Measurements from ENCODE around the gene PRUNE1.

PRUNE1 gene, protein sequence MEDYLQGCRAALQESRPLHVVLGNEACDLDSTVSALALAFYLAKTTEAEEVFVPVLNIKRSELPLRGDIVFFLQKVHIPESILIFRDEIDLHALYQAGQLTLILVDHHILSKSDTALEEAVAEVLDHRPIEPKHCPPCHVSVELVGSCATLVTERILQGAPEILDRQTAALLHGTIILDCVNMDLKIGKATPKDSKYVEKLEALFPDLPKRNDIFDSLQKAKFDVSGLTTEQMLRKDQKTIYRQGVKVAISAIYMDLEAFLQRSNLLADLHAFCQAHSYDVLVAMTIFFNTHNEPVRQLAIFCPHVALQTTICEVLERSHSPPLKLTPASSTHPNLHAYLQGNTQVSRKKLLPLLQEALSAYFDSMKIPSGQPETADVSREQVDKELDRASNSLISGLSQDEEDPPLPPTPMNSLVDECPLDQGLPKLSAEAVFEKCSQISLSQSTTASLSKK

DNA sequence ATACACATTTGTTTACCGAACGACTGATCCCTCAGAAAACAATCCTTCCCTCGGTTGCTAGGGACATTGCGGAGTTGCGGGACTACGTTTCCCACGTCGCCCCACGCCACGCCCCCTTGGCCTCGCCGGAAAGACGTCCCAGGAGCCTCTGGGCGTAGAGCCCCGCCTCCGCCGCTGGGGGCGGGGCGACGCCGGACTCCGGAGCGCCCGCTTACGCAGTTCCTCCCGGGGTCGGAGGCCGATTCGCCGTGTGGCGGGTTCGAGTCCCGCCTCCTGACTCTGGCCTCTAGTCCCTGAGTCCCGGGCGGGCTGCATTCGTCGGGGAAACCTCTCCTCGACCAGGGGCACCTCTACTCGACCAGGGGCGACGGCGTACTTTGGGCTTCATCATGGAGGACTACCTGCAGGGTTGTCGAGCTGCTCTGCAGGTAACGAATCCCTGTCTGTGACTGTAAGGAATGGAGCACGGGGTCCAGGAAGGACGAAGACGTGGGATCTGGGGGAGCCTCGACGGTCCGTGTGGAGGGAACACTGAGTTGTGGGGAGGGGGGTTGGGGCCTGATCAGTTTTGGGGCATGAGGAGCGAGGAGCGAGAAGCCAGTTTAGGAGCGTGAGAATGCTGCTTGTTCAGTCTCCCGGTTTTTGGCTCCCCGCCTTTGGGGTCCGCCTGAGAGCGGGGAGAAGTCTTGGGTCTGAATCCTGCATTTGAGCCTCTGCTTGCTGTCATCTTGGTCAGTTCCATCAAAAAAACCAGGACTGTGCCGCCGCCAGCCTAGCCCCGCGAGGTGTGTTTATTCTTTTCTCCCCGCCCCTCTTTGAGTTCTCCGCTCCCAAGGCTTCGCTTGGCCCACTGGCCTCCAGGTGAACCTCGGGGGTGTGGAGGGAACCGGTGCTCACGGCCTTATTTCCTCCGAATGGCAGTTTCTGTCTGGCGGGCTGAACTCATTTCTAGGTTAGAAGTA lies at the start of gene PRUNE1:
PRUNE1 (plus strand) TSS at position 206 of the 962 bp plus-strand sequence; CDS start at position 390, 184 bp downstream.
- peak; percentile 95 for DNase-seq

DNA sequence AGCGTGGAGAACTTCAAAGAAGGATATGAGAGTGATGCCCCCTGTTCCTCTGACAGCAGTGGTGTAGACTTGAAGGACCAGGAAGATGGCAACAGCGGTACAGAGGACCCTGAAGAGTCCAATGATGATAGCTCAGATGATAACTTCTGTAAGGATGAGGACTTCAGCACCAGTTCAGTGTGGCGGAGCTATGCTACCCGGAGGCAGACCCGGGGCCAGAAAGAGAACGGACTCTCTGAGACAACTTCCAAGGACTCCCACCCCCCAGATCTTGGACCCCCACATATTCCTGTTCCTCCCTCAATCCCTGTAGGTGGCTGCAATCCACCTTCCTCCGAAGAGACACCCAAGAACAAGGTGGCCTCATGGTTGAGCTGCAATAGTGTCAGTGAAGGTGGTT lies 47.6 kb upstream of the PRUNE1 start:
- DNase-seq, result no peak

DNA sequence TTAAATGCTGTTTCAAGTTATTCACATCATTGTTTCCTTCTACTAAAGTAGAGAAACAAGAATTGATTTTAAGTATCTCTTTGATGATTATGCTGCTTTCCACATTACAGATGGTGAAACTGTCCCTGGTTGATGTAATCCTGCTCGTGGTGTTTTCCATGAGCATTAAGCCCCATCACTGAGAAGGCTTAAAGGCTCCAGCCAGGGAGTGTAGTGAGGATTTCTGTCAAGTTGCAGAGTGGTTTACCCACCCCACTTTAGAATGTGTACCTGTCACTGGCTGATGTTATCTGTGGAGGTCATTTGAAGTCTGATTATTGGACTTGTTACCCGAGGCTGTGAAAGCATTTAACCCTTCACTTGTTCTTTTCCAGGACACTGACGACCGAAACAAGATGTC lies 46.5 kb upstream of the PRUNE1 start:
- no peak for DNase-seq

DNA sequence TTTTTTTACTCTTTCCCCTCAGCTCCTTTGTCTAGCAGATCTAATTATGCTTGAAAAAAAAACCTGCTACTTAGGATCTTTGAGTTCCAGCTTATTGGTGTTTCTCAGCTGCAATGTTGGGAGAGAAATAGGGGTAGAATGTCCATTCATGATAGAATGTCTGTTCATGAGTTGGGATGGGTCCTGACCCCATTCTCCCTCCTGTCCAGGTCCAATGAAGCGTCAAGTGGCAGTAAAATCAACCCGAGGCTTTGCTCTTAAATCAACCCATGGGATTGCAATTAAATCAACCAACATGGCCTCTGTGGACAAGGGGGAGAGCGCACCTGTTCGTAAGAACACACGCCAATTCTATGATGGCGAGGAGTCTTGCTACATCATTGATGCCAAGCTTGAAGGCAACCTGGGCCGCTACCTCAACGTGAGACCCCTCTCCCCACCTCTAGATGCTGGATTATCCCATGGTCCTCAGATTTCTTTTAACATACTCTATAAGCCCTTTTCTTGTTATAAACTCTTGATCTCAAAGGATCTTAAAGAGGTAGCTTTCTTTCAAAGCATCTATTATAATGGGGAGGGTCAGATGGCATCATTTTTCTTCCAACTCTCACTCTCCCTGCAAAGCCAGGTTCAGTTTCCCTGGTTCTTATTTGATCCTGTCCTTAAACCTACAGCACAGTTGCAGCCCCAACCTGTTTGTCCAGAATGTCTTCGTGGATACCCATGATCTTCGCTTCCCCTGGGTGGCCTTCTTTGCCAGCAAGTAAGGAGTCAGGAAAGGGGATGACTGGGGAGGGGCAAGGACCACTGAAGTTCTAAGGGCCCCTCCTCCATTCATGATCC lies 44.7 kb upstream of the PRUNE1 start:
- no peak for DNase-seq

DNA sequence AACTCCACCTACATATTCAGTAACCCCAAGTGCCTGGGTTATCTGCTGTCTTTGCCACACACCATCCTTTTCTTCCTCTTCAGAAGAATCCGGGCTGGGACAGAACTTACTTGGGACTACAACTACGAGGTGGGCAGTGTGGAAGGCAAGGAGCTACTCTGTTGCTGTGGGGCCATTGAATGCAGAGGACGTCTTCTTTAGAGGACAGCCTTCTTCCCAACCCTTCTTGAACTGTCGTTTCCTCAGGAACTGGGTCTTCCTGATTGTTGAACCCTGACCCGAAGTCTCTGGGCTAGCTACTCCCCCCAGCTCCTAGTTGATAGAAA lies 44.1 kb upstream of the PRUNE1 start:
- no peak for DNase-seq

DNA sequence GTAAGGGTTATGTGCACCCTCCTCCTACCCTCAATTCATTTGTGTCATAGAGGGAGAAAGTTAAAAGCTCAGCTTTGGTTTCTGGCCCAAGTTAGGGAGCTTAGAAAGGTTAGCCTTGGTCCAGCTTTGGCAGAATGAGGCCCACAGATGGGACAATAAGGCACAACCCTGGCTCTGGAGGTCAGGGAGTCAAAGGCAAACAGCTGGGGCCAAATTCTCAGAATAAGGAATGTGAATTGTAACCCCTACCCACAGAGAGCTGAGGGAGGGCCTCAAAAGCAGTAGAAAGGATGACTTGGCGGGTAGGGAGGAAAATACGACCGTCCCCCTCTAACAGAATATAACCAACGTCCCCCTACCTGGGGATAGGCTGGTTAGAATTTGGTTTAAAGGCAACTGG lies 42.6 kb upstream of the PRUNE1 start:
- no peak for DNase-seq

DNA sequence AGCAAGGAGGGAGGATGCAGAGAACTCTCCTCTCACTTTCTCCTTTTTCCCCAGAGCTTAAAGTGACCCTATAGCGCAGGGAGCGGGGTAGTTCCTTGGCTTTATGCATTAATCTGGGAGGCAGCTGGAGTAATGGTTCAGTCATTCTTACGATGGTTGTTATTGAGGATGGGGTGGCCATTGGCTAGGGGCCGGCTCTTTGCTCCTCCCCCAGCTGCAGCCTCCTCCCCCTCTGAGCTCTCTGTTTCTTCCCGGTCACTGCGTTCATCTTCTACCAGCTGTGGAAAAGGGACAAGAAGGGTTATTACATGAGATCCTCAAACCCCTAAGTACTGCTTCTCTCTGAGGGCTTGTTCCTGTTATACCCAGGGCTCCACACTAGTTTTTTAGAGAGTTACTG lies 42.2 kb upstream of the PRUNE1 start:
- DNase-seq, result no peak

DNA sequence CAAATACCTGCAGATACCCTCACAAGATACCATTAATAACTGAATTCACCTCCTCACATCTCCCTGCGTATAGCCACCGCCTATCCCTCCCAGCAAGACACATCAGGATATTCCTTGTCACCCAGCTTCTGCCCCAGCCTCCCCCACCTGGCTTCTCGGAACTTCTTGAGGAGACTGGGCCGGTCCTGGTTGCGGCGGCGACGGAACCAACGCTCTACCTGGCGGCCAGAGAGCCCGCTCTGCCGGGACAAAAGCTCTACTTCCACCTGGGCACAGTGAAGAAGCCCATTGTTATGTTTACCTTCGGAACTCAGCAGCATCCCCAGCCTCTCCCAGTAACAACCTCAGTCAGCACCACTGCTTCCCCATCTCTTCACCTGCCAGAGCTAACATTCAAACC lies 40.3 kb upstream of the PRUNE1 start:
- no peak for DNase-seq

DNA sequence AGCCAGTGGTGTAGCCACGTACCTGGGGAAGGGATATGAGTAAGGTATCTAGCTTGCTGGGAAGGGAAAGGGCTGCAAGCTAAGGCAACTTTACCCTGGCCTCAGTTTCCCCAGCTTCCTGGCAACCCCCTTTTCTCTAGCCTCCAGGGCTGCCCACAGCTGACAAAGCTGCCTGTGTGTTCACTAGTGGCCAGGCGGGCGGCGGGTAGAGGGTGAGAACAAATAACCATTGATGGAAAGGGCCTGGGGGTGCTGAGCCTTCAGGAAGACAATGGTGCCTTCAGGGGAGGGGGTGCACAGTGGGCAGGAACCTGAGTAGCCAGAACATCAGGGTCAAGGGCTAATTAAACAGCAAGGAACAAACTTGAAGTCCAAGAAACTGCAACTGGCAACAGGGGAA lies 39.8 kb upstream of the PRUNE1 start:
- DNase-seq, result no peak

DNA sequence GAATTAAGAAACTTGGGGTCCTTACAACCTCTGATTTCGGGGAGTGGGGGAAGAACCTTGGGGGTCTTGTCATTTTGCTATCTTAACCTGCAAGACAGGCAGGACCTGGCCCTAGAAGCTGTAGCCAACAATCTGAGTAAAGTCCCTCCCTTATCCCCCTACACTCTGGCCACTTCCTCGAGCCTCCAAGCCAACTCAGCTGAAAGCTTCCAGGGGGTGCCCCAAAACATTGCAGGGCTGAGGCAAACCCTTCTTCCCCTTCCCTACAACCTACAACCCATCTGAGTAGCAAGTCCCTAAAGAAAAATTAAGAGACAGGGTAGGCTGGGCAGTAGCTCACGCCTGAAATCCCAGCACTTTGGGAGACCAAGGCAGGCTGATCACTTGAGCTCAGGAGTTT lies 38.6 kb upstream of the PRUNE1 start:
- no peak for DNase-seq

DNA sequence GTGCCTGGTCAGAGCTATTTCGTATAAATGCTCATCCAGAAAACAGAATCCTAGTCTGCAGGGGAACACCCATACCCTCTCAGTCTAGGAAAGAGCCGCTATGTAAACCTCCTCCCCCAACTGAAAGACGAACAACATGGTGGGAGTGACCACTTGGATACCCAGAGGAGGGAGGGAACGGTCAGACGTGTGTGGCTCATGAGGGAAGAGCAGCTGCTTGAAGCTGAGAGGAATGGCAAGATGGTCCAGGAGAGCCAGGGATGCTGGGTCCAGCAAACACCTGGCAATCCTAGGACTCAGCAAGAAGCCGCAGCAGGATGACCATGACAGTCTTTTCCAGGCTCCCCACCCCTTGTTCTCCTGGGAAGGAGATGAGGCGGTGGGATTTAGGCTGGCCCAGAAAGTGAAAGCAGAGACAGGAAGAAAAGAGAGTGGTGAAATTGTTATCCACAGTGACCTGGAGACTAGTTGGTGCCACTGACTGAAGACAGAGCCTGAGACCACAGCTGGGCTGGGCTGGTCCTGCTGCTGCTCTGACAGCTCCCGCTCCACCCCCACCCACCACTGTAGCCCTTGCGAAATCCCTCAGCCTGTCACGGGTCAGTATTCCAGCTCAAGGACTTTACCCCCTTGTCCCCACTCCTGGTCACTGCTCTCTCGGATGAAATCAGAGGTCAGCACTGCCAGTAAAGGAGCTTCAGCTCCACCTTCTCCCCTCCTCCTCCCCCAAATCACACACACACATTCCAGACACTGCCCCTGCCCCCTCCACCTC lies 37.3 kb upstream of the PRUNE1 start:
- DNase-seq, result no peak

DNA sequence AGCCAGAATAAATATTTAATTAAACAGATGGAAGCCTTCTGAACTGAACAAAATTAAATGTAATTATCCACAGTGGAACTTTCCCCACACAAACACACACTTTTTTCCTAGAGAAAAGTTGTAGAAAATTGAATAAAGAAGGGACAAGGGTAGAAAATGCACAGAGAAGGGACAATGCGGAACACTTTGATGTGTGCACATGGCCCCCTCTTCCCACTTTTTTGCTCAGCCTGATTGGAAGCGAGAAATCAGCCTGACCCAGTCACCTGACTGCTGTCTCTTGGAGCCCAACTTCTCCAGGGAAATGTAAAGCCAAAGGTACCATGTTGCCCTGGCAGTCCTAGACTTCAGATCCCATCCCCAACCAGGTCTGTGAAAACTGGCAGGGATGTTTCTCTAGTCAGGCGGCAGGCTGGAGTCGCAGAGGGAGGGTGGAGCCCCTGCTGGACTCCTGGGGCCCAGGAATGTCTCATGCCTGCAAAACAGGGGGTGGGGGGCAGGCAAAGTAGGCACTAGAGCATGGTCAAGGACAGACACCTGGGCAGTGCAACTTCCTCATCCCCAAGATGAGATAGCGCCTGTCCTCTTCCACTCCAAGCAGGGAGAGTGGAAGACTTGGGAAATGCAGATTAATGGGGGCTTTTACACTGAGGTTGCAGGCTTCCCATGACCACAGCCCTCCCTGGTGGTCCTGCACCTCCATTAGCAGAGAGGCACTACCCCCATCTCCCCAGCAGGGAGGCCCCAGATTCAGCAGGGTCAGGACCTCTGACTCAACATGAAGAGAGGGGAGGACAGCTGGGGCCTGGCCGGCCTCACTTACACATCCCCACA lies 36.4 kb upstream of the PRUNE1 start:
- no peak for DNase-seq

DNA sequence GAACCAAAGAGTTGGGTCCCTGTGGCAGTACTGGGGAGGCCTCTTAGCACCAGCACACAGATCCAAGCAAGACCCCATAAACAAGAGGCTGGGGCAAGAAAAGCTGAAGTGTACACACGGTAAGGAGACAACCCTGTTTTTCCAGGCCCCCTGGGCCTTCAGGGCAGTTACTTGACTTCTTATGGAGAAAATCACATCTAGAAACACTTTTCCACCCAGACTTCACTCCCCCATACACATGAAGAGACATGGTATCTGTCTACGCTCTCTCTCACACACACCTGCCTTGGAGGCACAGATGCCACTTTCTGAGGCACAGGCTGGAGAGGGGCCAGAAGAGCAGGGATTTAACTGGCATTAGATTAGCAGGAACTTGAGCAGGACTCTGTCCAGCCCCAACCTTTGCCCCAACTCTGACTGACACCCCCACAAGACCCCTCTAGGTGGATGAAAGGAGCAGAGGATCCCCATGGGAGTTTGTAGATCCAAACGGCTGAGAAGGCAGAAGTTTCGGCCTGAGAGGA lies 35.8 kb upstream of the PRUNE1 start:
- no peak for DNase-seq

DNA sequence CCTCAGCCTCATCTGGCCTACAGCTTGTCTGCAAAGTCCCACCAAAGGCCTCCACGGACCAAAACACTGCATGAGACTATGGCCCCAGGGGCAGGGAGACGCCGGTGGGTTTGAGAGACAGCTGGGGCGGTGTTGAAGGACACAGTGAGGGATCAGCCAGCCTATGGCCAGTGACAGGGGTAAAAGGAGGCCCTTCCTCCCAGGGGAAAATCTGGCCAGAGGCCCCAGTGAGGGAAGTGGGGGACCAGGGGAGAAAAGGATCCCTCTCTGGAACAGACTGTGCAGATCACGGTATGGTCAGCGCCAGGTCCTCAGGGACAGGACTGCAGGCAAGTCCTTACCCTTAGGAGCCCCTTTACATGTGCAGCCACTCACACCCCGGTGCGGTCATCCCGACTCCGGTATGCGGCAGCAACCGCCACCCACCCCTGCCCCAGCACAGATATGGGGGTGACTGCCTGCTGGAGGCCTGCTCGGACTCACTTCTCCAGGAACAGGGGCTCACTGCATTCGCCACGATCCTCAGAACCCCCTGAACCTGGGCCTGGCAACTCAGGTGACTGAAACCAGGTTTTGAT lies 34.9 kb upstream of the PRUNE1 start:
- peak in 1 of 2 donors; percentile 20 for DNase-seq

DNA sequence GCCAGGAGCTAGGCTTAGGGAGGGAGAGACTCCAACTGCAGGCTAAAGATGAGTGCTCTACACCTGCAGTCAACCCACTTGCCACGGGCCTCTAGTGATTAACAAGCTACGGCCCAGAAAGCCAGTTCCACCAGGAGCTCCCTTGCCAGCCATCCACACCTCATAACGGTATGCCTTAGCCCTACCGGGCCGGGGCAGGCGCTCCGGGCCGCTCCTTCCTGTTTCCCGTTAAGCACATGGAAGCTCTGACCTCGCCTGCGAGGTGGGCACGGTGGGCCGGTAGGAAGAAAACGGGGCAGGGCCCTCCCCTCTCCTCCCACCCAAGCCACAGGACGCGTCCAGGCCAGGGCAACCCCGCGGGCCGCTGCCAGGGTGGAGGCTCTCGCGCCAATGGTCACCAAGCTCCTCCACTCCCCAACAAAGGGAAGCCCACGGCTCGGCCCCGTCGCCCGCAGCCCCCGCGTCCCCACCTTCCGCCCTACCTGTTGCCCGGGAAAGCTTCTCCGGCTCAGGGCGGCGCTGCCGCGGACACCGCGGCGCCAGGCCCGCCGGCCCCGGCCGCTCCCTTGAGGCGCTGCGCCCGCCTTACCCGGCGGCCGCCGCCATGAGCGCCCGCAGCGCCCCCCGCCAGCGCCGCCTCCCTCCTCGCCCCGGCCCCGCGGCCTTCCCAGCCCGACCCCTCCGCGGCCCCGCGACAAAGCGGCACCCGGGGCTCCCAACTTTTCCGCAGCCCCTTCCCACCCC lies 34.2 kb upstream of the PRUNE1 start:
- DNase-seq, result peak; percentile 33 to 48

DNA sequence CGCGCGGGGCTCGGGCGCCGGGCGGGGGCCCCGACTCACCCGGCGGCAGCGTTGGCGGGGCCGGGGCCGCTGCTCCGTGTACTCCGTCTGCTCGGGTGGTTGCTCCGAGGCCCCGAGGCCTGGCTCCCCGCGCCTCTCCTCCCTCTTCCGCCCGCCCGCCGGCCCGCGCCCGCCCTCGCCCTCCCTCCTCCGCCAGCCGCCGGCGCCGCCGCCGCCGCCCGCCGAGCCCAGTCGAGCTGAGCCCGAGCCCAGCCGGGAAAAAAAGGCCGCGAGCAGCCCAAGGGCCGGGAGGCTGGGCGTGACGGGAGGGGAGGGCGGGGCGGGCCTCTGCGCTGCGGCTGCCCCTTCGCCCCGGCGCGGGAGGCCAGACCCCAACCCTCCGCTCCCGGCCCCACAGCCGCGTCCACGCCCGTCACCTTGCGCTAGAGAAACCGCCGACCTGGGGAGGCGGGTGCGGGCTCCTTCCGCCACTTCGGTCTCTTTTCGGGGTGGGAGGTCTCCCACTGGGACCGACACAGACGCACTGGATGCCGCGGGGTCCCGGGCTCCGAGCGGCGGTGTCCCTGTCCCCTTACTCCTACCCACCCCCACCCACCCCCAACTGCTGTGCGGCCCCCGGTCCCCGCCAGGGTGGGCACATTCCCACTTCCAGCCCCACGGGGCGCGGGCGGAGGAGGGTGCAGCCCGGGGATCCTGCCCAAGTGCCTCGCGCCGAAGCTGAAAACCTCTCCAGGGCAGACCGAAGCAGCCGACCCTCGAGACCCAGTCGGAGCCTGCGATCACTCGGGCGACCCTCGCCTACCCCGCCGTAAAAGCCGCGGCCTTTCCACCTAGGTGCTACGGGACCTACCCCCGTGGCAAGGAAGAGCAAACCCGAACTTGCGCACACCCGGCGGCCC lies 33.4 kb upstream of the PRUNE1 start, which contains the start of gene CERS2:
CERS2 (minus strand) TSS at position 256 of the 899 bp plus-strand sequence. CDS start 5,745 bp downstream, outside the sequence.
- peak; percentile 68 to 74 for DNase-seq

DNA sequence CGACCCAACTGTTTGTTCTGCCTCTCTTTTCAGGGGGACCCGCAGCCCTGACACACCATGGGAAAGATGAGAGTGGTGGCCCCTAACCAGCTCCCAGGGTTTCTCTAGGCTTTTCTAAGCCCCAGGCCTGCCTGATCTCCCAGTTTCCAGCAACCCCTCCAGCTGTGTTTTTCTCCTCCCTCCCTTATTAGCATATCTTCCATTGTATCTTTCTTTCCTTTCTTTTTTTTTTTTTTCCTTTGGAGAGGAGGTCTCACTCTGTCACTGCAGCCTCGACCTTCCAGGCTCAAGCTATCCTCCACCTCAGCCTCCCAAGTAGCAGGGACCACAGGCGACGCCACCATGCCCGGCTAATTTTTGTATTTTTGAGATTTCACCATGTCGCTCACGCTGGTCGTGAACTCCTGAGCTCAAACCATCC lies 31.8 kb upstream of the PRUNE1 start:
- no peak for DNase-seq

DNA sequence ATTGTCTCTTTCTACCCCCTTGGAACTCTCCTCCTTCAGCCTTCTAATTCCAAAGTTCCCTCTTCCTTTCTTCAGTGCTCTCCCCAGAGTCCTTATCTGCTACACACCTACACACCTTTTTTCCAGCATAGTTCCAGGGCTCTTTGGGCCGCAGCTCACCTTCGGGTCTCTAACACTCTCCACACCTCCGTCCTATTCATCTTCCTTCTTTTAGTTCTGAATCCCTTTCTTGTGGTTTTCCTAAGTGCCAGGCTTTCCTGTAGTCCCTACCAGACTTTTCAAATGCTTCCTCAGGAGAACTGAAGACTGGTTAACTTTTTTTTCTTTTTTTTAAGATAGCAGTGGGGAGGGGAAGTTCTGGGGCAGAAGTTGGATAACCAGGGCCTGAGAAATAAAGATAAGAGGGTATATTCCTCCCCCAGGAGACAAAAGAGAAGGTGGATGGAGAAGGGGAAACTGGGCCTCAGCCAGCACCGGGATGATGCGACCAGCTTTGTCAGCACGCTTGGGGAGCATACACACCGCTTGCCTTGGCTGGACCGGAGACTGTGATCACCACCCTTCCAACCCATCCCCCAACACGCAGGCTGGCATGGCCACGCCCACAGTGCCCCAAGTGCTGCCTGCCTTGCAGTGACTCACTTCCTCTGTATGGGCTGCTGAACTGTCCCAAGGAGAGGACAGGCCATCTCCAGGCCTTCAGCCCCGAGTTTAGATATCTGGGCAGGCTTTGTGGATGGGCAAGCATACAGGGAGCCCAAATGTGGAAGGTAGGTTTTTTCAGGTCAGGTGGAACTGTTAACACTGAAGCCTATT lies 31.2 kb upstream of the PRUNE1 start:
- peak; percentile 65 to 72 for DNase-seq
